GM18909 (cell line): ENCODE results near the gene HEG1.

Experiments used
- ATAC-seq: cut with Tn5 transposase; IDR thresholded peaks from one replicate; pipeline ENCODE4 v1.9.1; 2021; ENCODE audit warnings: mild to moderate bottlenecking; ENCODE audit not compliant: unreplicated experiment, poor library complexity

The HEG1 gene

DNA sequence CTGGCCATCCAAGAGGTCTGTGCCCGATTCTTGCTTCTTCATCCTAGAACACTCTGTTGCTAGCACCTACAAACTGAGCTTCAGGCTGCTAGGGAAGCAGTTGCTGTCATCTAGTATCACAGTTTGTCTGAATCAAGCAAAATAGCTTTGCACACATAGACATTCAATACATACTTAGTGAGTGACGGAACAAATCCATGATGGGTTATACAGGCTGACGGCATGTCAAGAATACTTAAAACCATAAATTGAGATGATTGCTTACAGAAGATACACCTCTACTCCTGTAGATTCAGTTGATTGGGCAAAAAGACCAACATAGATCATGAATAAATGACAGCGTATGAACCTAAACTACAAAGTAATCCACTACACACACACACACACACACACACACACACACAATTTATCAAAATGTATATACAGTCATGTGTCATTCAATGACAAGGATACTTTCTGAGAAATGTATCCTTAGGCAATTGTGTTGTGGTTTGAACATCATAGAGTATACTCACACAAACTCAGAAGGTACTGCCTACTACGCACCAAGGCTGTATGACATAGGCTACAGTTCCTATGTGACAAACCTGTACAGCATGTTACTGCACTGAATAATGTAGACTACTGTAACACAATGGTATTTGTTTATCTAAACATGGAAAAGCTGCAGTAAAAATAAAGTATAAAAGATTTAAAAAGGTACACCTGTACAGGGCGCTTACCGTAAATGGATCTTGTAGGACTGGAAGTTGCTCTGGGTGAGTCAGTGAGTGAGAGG, 14.4 kb upstream of the HEG1 start:
- no peak for ATAC-seq

DNA sequence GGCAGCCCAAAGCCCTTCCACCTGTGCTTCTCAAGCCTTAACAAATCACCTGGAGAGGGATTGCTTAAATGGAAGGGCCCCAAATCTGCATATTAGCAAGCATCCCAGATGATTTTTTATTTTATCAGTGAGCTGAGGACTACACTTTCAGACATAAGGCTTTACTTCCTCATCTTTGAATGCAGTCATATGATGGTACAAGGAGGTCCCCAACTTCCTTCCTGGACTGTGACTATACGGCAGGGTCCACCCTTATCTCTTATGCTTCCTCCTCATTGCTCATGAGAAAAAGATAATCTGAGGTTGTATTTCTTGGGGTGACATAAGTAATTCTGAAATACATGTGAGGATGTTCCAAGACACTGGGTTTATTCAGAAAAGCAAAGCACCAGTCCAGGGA, 13.7 kb upstream of the HEG1 start:
- no peak for ATAC-seq

DNA sequence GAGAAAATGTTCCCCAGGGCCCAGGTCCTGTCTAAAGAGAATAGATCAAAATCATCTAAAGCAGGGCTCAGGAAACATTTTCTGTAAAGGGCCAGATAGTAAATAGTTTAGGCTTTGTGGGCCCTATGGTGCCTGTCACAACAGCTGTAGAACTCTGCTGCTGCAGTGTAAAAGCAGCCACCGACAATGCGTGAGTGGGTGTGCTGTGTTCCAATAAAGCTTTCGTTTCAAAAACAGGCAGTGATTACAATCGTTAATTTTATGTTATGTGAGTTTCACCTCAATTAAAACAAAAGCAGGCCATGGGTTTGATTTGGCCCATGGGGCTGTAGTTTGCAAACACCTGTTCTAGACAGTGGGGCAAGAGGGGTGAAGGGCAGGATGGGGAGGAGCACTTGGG, 12.5 kb upstream of the HEG1 start:
- no peak for ATAC-seq

DNA sequence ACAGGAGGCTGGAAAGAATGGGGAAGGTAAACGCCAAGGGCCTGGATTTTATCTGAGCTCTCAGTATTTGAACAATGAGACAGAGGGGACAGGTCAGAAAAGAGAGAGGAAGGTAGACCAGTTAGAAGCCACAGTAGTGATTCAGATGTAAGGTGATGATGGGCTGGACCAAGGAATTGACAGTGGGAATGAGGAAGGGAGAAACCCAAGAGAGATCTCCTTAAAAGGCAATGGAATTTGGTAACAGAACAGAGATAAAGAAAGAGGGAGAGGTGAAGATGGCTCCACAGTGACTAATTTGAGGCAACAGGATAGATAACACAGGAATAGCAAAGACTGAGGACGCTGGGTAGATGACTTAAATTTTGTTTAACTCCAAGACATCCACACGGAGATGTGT, 11.4 kb upstream of the HEG1 start:
- ATAC-seq, result no peak

DNA sequence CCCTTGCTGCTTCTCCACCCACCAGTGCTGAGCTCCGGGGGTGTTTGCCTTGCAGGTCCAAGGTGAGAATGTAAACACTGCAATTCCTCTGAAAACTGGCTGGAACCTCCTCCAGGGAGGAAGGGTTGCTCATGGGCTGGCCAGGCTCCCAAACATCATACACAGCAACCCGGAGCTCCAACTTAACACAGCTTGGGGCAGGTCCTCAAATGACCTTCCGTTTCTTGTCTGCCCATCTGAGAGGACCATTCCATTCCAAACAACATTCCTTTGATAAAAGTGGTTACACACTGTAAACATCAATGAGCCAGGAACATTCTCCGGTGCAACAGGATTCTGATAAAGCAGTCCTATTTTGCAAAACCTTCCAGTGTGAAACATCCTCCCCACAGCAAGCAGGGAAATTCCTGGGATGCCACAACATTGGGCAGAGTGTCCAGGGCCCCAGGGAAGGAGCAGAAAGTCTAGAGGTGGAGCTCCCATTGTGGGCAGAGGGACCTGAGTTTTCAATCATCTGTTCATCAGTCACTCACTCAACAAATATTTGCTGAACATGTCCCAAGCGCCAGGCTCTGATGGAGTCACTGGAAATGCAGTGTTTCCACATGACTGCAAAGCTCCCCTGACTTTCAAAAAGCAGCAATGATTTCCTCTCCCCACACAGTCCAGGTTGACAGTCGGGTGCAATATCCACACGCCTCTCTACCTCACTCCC, 7.3 kb upstream of the HEG1 start:
- ATAC-seq, result no peak

DNA sequence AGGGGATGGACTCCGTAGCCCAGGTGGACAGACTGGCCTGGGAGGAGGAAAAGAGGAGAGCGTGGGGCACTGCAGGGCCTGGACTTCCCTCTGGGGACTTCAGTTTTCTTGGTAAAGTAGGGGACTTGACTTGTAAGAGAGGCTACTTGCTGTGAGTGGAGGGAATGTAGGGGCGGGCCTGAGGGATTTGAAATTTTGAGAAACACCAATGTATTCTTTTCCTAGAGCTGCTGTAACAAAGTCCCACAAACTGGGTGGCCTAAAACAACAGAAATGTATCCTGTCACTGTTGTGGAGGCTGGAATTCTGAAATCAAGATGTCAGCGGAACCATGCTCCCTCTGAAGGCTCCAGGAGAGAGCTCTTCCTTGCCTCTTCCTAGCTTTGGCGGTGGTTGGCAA, 5.8 kb upstream of the HEG1 start:
- ATAC-seq, result no peak

DNA sequence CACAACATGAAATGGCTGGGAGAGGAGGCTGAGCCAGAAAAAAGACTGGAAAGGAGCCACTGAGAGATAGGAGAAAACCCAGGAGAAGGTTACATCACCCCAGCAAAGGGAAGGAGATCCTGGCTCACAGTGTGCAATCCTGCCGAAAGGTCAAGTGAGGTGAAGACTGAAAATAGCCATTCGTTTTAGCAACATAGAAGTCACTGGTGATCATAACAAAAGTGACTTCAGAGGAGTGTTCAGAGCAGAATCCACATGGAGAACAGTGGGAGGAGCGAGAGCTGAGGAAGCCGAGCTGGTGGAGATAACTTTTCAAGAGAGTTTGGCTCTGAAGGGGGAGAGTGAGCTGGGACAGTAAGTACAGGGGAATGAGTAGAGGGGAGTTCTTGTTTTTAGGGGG, 5.4 kb upstream of the HEG1 start:
- no peak for ATAC-seq

DNA sequence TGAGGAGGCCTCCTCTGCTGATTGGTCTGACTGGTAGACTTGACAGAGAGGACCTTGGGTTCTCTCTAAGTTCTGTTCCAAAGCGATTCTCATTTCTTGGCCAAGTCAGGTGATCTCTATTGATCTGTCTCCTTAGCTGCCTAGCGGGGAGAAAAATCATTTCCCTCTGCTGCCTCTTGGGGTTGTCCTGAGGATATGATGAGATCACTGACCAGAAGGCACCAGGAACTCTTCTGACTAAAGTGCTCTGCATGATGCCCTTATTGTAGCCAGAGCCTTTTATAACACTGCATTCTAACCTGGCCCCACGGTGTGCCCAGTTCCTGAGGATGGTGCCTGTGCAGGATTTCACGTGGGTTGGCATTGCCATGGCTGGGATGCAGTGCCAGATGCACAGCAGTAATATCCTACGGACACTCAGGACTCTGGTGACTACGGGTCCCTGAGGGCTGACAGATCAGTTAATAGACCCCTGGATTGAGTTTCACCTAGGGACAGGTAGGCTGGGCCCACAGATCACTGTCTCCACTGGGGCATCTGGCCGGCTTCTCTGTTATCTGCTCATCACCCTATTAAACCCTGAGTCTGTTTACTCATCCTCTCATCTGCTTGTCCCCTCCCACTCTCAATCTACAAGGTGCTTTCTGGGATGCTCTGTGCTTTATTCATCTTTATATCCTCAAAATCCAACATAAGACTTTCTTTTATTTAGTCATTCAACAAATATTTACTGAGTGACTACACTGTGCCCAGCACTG, 3.9 kb upstream of the HEG1 start:
- ATAC-seq, result no peak

DNA sequence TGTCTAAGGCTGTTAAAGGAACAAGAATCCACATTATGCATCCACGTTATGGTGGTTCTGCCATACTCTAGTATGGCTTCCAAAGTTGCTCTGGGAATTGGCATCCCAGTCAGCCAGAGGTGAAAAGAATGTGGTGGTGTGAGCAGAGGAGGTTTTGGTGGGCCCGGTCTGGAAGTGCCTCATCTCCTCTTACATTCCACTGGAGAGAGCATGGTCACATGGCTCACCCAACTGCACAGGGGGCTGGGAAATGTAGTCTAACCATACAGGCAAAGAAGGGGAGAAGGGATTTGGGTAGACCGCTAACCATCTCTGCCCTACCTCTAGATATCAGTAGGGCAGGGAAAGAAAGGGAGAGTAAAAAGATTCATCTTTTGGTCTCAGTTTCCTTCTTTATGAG, 3.2 kb upstream of the HEG1 start:
- ATAC-seq, result no peak

DNA sequence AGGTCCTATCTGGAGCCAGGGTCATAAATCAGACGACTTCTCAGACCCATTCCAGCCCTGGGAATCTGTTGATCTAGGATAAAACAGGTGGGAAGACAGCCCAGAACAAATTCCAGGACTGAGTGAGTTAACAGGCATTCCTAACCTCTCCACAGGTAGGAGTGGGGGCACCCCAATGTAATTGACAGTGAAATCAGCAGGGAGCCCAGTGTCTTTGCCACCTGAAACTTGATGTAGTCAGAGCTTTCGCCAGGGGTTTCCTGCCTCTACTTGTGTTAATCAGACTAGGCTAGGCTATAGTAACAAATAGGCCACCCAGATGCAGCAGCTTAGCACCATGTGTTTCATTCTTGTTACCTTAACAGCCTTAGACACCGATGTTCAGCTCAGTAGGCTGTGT, 2.7 kb upstream of the HEG1 start:
- no peak for ATAC-seq

DNA sequence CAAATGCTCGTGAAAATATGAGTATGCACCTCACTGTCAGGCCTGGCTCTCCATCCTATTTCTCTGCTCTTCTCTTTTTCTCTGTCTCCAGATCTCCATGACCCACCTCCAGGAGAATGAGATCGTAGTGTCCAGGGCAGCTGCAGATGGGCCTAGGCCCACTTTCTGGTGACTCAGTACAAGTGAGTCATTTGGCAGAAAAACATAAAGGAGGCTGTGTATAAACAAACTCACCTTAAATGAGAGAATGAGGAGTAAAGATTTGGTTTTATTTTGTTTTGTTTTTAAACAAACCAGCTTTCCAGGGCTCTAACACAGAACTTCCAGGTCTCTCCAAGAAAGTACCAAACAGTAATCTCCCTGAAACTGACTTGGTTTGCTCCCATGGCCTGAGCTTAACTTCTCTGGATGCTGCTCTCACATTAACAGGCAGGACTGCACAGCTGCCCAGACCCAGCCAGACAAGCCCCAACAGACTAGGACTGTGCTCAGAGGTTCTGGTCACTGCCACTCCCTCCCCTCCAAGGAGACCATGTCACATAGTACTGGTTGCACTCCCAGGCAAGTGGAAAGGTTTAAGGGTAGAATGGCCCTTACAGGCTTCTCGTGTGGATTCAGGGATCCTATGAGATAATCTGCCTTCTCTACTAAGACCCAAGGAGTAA, 1.5 kb upstream of the HEG1 start:
- no peak for ATAC-seq

DNA sequence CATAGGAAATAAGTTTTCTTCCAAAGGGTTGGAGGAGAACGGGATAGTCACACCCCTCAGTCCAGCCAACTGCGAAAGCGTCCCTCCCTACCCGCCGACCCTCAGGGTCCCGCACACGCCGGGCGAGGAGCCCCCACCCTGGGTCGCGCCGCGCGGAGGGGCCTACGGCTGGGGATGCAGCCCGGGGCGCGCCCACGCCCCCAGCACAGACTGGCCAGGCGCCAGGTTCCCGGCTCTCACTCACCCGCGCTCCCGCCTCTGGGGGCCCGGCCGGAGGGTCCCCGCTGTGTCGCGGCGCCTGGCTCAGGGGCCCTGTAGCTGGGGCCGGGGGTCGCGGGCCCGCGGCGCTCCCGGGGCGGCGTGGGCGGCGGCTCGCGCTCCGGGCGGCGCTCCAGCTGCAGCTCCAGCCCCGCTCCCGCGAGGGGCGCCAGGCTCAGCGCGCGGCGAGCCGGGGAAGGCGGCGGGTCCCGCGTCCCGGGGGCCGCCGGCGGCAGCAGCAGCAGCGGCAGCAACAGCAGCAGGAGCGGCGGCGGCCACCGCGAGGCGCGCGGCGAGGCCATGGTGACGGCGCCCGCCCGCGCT, 375 bp downstream of the HEG1 start:
- peak; percentile 31 for ATAC-seq

DNA sequence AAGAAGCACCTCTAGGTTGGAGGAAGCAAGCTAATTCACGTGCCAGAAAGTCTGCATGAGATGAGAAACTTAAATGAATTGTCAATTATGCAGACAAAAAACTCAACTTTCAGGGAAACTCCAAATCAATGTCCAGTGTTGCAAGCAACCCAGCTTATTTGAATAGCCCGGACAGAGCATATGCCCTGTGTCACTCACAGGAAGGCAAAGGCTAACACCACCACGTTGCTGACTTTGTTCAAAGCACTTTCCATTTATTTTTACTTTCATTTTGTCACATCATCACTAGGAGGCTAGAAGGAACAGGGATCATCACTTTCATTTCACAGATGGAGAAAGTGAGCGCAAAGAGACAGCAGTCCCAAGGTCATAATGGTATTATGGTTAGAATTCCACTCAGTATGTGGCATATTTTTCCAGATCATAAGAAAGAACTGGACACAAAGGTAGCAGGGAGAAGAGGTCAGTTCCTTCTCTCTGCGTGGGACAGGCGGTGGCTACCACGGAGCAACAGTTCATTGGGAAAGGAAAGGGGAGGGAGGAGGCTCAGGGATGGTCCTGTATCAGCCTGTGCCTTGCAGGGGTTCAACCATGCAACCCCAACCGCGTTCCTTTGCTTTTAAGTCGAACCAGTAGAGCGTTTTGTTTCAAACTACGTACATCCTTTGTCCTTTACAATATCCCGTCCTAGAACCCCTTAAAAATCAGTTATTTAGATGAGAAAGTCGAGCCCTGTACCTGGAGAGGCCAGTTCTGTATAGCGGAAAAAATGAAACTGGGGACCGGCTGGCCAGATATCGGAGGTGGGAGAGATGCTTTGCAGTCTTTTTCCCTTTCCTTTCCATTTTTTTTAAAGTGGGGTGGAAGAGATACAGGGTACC, 1.1 kb downstream of the HEG1 start:
- ATAC-seq, result peak; percentile 35

DNA sequence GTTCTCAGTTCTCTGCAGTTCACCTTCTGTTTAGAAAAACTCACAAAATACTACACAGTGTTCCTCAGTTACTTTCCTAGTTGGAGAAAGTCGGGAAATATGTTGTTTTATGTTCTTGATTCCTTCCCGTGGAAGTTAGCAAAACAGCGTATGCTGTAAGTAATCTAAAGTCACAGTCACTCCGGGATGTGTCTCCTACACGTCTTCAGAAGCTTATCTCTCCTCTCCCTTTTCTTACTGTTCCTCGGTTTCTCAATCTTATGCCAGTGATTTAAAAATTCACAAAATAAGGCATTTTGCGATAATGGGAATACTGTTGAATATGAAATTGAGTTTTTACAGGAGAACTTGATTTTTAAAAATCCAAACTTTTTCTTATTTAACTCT, 1.7 kb downstream of the HEG1 start:
- no peak for ATAC-seq

DNA sequence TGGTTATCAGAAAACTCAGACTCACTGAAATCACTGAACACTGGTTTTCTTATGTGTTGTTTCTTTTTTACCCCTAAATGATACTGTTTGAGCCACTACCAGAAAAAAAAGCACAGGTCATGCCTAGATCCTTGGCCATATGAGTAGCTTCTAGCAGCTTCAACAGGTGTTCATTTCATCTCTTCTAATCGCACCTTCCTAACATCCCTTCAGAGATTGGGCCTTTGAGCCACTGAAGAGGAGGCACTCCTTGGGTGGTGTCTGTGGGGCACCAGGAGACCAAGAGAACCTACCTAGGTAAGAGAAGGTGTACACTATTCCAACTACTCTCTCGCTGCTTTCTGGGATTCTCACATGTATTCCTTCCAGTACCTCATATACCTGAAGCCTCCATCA, 2.5 kb downstream of the HEG1 start:
- ATAC-seq, result no peak

DNA sequence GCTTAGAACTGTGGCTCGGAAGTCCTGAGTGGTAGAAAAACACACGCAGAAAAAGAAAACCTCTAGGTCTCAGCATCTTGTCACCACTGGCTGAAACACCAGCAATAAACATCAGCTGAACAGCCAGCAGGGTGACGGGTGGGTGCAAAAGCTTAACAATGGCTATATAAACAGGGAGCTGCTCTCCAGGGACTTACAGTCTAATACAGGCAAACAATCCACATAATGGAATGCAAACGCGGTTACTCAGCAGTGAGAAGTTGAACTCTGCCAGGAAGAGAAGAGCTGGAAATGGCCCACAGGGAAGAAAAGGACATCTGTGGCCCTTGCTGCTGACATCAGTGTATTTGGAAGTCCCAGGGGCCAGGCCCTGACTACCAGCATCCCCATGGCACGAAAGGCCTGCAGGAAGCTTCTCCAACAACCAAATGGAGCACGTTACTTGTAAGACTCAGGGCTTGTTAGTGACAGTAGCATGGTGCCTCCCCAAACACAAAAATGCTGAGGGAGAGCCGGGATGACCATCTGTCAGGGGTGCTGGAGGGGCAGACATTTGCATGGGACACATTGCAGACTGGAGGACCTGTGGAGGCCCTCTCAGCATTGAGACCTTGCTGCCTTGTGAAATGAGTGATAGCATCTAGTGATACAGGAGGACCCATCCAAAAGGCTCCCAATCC, 3.0 kb downstream of the HEG1 start:
- ATAC-seq, result no peak

DNA sequence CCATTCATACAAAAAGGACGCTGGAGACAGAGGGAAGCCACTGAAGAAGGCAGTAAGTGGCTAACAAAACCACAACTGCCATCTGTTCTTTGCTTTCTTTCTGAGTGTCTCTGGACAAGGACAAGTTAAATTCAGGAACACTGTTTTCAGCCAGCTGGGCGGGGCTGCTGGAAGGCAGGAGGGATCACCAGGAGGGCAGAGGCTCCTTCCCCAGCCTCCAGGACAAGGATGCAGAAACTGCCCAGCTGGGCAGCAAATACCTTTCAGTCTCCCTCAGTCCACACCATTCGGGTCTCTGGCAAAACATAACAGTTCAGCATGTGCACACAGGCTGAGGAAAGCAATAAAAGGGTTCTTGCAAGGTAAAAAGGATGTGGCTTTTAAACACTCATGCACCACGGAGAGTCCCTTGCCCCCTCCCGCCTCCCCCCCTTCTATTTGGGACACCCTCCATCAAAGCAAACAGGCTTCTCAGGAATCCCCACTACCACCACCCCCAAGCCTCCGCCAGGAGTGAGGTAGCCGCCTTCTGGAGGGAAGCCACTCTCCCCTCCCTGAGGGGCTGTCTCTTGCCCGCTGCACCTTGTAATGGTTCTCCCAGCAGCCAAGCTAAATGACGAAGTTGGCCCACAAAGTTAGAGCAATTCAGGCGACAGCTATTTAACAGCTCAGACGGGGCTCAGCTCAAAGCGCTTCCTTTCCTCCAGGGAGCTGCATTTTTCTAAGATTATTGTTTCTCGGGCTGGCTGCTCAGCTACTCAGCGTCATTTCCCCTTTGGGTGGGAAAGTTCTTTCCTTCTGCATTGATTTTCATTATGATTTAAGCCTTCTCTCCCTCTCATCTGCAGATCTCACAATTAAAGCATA, 3.8 kb downstream of the HEG1 start:
- ATAC-seq, result no peak

DNA sequence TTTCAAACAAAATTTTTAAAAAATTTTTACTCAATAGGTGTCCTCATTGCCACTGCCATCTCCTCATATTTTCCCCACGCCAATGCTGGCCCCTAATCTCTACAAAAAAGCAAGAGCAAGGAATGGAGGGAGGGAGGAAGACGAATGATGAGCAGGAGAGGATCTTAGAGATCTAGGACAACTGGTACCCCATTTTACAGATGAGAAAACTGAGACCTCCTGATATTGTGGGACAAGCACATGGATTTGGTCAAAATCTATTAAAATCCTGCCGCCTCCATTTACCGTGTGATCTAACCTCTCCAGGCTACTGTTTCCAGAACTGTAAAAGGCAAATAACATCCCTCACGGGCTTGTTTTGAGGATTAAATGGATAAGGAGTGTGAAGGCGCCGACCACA, 4.6 kb downstream of the HEG1 start:
- ATAC-seq, result no peak
